Left ventricle myocardium inferior (tissue), 1 donor: ENCODE measurements around the gene CDH18. TPM values are rescaled to one million over a fixed set of nuclear protein-coding genes. Genes with fewer than 3 reads are reported as not detected.

ENCODE experiments used
- DNase-seq: peaks from one replicate; pipeline ENCODE4 v3.0.0-alpha.2; 2020
- H3K27ac ChIP-seq: fragments of 200-600 bp; replicated peaks from 2 replicates; pipeline ENCODE4 v1.8.0; 2021
- H3K27me3 ChIP-seq: fragments of 200-600 bp; 2 replicates; pipeline ENCODE4 v1.8.0; 2021; ENCODE audit warnings: low read depth
- H3K36me3 ChIP-seq: fragments of 200-600 bp; 2 replicates; pipeline ENCODE4 v1.8.0; 2021
- H3K4me1 ChIP-seq: fragments of 200-600 bp; 2 replicates; pipeline ENCODE4 v1.8.0; 2021
- H3K4me3 ChIP-seq: fragments of 200-600 bp; 2 replicates; pipeline ENCODE4 v1.8.0; 2021; ENCODE audit warnings: mild to moderate bottlenecking, moderate library complexity
- H3K9me3 ChIP-seq: fragments of 200-600 bp; replicated peaks from 2 replicates; pipeline ENCODE4 v1.8.0; 2021
- CTCF ChIP-seq: fragments of 200-600 bp; IDR thresholded peaks from 2 replicates; pipeline ENCODE4 v1.8.0; 2021; ENCODE audit warnings: antibody characterized with exemption, mild to moderate bottlenecking, borderline replicate concordance
- intact Hi-C: fragments of 100-400 bp; cut with micrococcal nuclease; formaldehyde crosslinking; loops from one replicate; pipeline ENCODE4 v1.11.0; 2022
- total RNA-seq: library from RNA; stranded (reverse); fragmentation: NEBNext Ultra II Directional; extraction: Animal tissue kit (Norgen Biotek cat#: 25700); gene quantifications from one replicate; pipeline ENCODE4 v1.2.1, GENCODE V29; 2021
- donor health status: DM: no; HTN: yes; CAD: no; lungs with severe emphysema.

CDH18 gene
- total RNA-seq, 1 donor from 2014 or later = not detected

DNA sequence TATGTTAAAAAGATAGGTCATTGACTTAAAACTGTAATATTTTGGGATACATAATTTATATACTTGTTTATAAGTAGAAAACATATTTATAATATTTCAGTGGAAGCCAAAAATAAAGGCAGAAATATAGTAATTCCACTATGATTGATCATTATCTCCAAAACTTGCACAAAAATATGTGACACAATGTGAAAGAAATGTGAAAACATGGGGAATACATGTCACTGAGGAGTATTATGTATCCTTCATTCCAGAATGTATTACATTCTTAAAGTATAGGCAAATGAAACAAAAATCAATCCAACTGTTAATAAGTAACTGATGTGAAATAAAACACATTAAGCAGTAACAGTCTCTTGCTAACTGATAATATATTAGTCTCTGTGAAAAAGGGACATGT lies 236.7 kb downstream of the CDH18 start:
- no peak for DNase-seq
- Histone ChIP-seq H3K4me3 (no peak overlapping the region), H3K27ac (no peak overlapping the region), H3K9me3 (peaks cover 18% of the 10 kb centered on the region), H3K4me1 (no peaks in the 10 kb centered on the region), H3K27me3 (no peaks in the 10 kb centered on the region), H3K36me3 (no peaks in the 10 kb centered on the region)
- intact Hi-C loops = no loop called here
- no peak for TF ChIP-seq CTCF

- H3K4me3 ChIP-seq = no peak overlapping the region
These were observed 242.8 kb downstream of the CDH18 start for GRCh38 chr5:19745247-19745646.

DNA sequence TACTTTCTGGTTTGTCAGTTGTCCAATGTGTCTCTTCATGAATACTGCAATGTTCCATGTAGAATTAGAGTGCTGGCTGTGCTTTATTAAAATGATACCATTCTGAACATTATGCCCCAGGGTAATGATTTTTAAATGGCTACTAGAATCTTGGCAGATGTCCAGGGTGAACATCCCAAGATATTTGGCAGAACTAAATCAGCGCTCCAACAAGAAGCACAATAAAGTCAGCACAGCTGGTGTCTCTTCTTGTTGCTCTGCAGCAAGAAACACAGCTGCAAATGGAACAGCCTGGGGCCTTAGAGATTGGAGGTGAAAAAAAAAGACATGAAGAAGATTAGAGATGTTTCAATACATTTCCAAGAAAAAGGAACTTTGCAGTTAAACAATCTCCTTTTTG lies 248.3 kb downstream of the CDH18 start:
- Histone ChIP-seq H3K27ac (no peak overlapping the region), H3K9me3 (no peaks in the 10 kb centered on the region), H3K36me3 (no peaks in the 10 kb centered on the region), H3K4me1 (no peaks in the 10 kb centered on the region), H3K27me3 (no peaks in the 10 kb centered on the region), H3K4me3 (no peak overlapping the region)
- intact Hi-C loops = no loop called here
- no peak for TF ChIP-seq CTCF
- no peak for DNase-seq

More at GRCh38 chr5:19745247-19745646, 242.8 kb downstream of the CDH18 start:
- Histone ChIP-seq H3K4me1 (no peaks in the 10 kb centered on the region), H3K27me3 (no peaks in the 10 kb centered on the region), H3K27ac (no peak overlapping the region), H3K36me3 (no peaks in the 10 kb centered on the region), H3K9me3 (no peaks in the 10 kb centered on the region)
- no peak for TF ChIP-seq CTCF
- no peak for DNase-seq
- intact Hi-C loops = no loop called here

DNA sequence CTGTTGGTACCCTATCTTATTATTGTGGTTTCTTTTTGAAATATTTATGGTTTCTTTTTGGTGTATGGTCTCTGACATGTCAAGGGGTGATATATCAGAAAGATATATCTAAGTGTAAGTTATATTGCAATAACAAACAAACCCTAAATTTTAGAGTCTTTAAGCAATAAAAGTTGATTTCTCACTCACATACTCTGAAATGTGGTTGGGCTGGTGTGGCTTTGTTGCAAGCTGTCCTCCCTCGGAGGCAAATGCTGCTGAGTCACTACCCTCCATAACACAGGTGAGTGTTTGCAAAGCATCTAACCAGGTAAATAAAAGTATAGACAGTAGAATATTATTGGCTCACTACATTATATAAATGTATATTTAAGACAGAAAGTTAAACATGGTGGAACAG lies 253.2 kb downstream of the CDH18 start:
- Histone ChIP-seq H3K9me3 (peaks cover 13% of the 10 kb centered on the region), H3K4me1 (no peaks in the 10 kb centered on the region), H3K27ac (no peak overlapping the region), H3K4me3 (no peak overlapping the region), H3K27me3 (no peaks in the 10 kb centered on the region), H3K36me3 (no peaks in the 10 kb centered on the region)
- TF ChIP-seq CTCF = no peak
- DNase-seq = no peak
- intact Hi-C loops = no loop called here

GRCh38 chr5:19733612-19734495 lies 254.1 kb downstream of the CDH18 start:
- no peaks in the 10 kb centered on the region for H3K4me1 ChIP-seq
- intact Hi-C loops = no loop called here
- H3K27ac ChIP-seq = no peak overlapping the region
- no peaks in the 10 kb centered on the region for H3K36me3 ChIP-seq
- H3K27me3 ChIP-seq = no peaks in the 10 kb centered on the region
- H3K9me3 ChIP-seq = peaks cover 13% of the 10 kb centered on the region
- DNase-seq = no peak
- no peak overlapping the region for H3K4me3 ChIP-seq
- TF ChIP-seq CTCF = no peak
